GM18951 (cell line): Measurements from ENCODE around the gene CDS2.
A peak's percentile ranks its signal among the peaks of the same experiment; 100 is the strongest.
"Not testable (repeated sequence)": the region's sequence is repeated elsewhere in the genome, so short reads cannot be mapped to it uniquely, and the experiment has no call there.

ENCODE experiments used
- POLR2A ChIP-seq: IDR thresholded peaks from 4 replicates; pipeline ENCODE4 v1.6.1; 2011; ENCODE audit warnings: mild to moderate bottlenecking; ENCODE audit not compliant: insufficient read length, insufficient read depth; ENCODE audit errors: extremely low read depth
- in situ Hi-C: fragments of 300-500 bp; cut with MboI; formaldehyde crosslinking; loops from one replicate; pipeline ENCODE4 v1.12.0; 2022; ENCODE audit warnings: low sequenced_read_pairs, mixed read lengths, inconsistent platforms; ENCODE audit not compliant: unreplicated experiment

Gene CDS2

GRCh38 chr20:5126512-5127203 is at the start of gene CDS2:
Gene CDS2 (plus strand): TSS chr20:5127008. CDS start chr20:5127093, 85 bp downstream.
- peak; percentile 74 for TF ChIP-seq POLR2A
- in situ Hi-C loops, result loop anchor here (10.0 kb wide), 1 partner anchor 58 kb away; no protein-coding TSS in a partner anchor

- no peak for TF ChIP-seq POLR2A
- in situ Hi-C loops, result no loop called here
Observed at GRCh38 chr20:5077761-5078387, 48.9 kb upstream of the CDS2 start.

GRCh38 chr20:5078399-5078958 is 48.3 kb upstream of the CDS2 start:
- in situ Hi-C loops, result no loop called here
- TF ChIP-seq POLR2A, result no peak

- no peak for TF ChIP-seq POLR2A
- in situ Hi-C loops, result no loop called here
Observed at GRCh38 chr20:5080384-5080877, 46.4 kb upstream of the CDS2 start.

GRCh38 chr20:5085380-5085779 is 41.4 kb upstream of the CDS2 start:
- in situ Hi-C loops, result no loop called here

GRCh38 chr20:5088688-5089087 is 38.1 kb upstream of the CDS2 start:
- no peak for TF ChIP-seq POLR2A
- in situ Hi-C loops, result no loop called here

More at GRCh38 chr20:5085380-5085779, 41.4 kb upstream of the CDS2 start:
- TF ChIP-seq POLR2A, result no peak

- TF ChIP-seq POLR2A, result no peak
Observed at GRCh38 chr20:5090191-5090590, 36.6 kb upstream of the CDS2 start.

GRCh38 chr20:5091902-5092301 is 34.9 kb upstream of the CDS2 start:
- TF ChIP-seq POLR2A, result no peak
- in situ Hi-C loops, result no loop called here

More at GRCh38 chr20:5090191-5090590, 36.6 kb upstream of the CDS2 start:
- in situ Hi-C loops, result no loop called here

- in situ Hi-C loops, result no loop called here
- no peak for TF ChIP-seq POLR2A
Observed at GRCh38 chr20:5092765-5093339, 34.0 kb upstream of the CDS2 start.

GRCh38 chr20:5095454-5095853 is 31.4 kb upstream of the CDS2 start:
- in situ Hi-C loops, result no loop called here
- TF ChIP-seq POLR2A, result no peak

- TF ChIP-seq POLR2A, result no peak
- in situ Hi-C loops, result no loop called here
Observed at GRCh38 chr20:5095931-5096330, 30.9 kb upstream of the CDS2 start.

- in situ Hi-C loops, result no loop called here
- TF ChIP-seq POLR2A, result no peak
Observed at GRCh38 chr20:5096463-5096862, 30.3 kb upstream of the CDS2 start.

GRCh38 chr20:5099009-5099408 is 27.8 kb upstream of the CDS2 start:
- in situ Hi-C loops, result not testable (repeated sequence)

GRCh38 chr20:5099909-5100308 is 26.9 kb upstream of the CDS2 start:
- in situ Hi-C loops, result not testable (repeated sequence)
